H1 (cell line): ENCODE results near the gene KHDRBS2. TPM values are rescaled to one million over a fixed set of nuclear protein-coding genes. Genes with fewer than 3 reads are reported as not detected.

Experiments used
- CTCF ChIA-PET: fragments of 300-600 bp; sonication (Branson Sonifier 250); formaldehyde crosslinking; loops from one replicate; lab custom pipeline; 2021; ENCODE audit not compliant: partially characterized antibody; lab: Charles Lee
- POLR2A ChIA-PET: fragments of 300-600 bp; sonication (Branson Sonifier 250); formaldehyde crosslinking; loops from one replicate; lab custom pipeline; 2021; ENCODE audit warnings: inconsistent platforms; ENCODE audit not compliant: partially characterized antibody; lab: Charles Lee
- DNase-seq, 2 experiments: peaks; one replicate each; pipeline versions ENCODE4 v3.0.0 to v3.0.0-alpha.2; 2010 to 2022; ENCODE audit warnings: low spot score in 2 of 2, low read depth in 1 of 2, mixed read lengths in 1 of 2
- FAIRE-seq: peaks from 2 replicates; lab custom pipeline; 2011; peaks lifted over from hg19 to GRCh38; lab: Jason Lieb, UNC
- H2AFZ ChIP-seq: 2 replicates; pipeline ENCODE4 v1.8.1; 2012; ENCODE audit warnings: low read length, inconsistent platforms
- H2AK5ac ChIP-seq: 2 replicates; pipeline ENCODE4 v1.6.1; 2013; ENCODE audit warnings: low read depth, low read length
- H2BK120ac ChIP-seq: replicated peaks from 2 replicates; pipeline ENCODE3; 2013; ENCODE audit warnings: low read depth, low read length, inconsistent platforms
- H2BK12ac ChIP-seq: 2 replicates; pipeline ENCODE4 v1.6.1; 2013; ENCODE audit warnings: low read depth, low read length
- H2BK15ac ChIP-seq: 2 replicates; pipeline ENCODE4 v1.6.1; 2013; ENCODE audit warnings: low read length
- H2BK20ac ChIP-seq: 2 replicates; pipeline ENCODE4 v1.6.1; 2013; ENCODE audit warnings: low read length
- H2BK5ac ChIP-seq: 2 replicates; pipeline ENCODE4 v1.6.1; 2013; ENCODE audit warnings: low read depth, low read length
- H3K14ac ChIP-seq: 2 replicates; pipeline ENCODE4 v1.6.1; 2013; ENCODE audit warnings: inconsistent platforms; ENCODE audit not compliant: insufficient read length
- H3K18ac ChIP-seq: 2 replicates; pipeline ENCODE4 v1.6.1; 2013; ENCODE audit warnings: low read length; ENCODE audit errors: extremely low read depth
- H3K23ac ChIP-seq: 2 replicates; pipeline ENCODE4 v1.6.1; 2013; ENCODE audit warnings: inconsistent platforms; ENCODE audit not compliant: insufficient read length
- H3K23me2 ChIP-seq: 2 replicates; pipeline ENCODE4 v1.6.1; 2013; ENCODE audit warnings: low read depth, low read length
- H3K27ac ChIP-seq: 2 replicates; pipeline ENCODE4 v1.6.1; 2011; ENCODE audit warnings: low read depth, low read length, inconsistent platforms
- H3K27me3 ChIP-seq, 4 experiments: replicated peaks in 1 of 4; 1 replicate in 1 of 4; 2 replicates in 3 of 4; pipeline versions ENCODE4 v1.6.1 to v1.8.1; 2011 to 2013; ENCODE audit warnings: low read length in 3 of 4, mild to moderate bottlenecking in 3 of 4, inconsistent platforms in 2 of 4, mixed read lengths in 2 of 4, moderate library complexity in 1 of 4; ENCODE audit not compliant: control insufficient read depth in 3 of 4, insufficient read depth in 3 of 4; ENCODE audit errors: extremely low read depth in 1 of 4
- H3K36me3 ChIP-seq, 4 experiments: 2 replicates each; pipeline versions ENCODE4 v1.6.1 to v1.8.1; 2011 to 2013; ENCODE audit warnings: mild to moderate bottlenecking in 4 of 4, low read length in 3 of 4, moderate library complexity in 2 of 4, control low read depth in 1 of 4, inconsistent platforms in 1 of 4; ENCODE audit not compliant: insufficient read depth in 4 of 4, control insufficient read depth in 2 of 4
- H3K4ac ChIP-seq: replicated peaks from 2 replicates; pipeline ENCODE3; 2013; ENCODE audit warnings: low read length, low read depth, mixed read lengths, inconsistent platforms; ENCODE audit not compliant: insufficient read length
- H3K4me1 ChIP-seq, 4 experiments: replicated peaks in 1 of 4; 1 replicate in 1 of 4; 2 replicates in 3 of 4; pipeline versions ENCODE4 v1.6.1 to v1.8.1; 2011 to 2013; ENCODE audit warnings: low read length in 3 of 4, inconsistent platforms in 2 of 4, mixed read lengths in 1 of 4; ENCODE audit not compliant: insufficient read depth in 4 of 4, control insufficient read depth in 3 of 4
- H3K4me2 ChIP-seq, 2 experiments: 2 replicates each; pipeline versions ENCODE4 v1.6.1 to v1.8.1; 2011 to 2013; ENCODE audit warnings: low read depth in 2 of 2, low read length in 2 of 2, control low read depth in 1 of 2, inconsistent platforms in 1 of 2, mild to moderate bottlenecking in 1 of 2; ENCODE audit not compliant: insufficient read depth in 1 of 2
- H3K4me3 ChIP-seq, 4 experiments: fragments of 200-600, 300-600 bp in 1 of 4; sonication (generic), shearing (Covaris generic), sonication (Bioruptor Twin) in 1 of 4; 2 replicates each; pipeline versions ENCODE4 v1.5.1 to v1.8.1; 2011 to 2016; ENCODE audit warnings: low read length in 4 of 4, low read depth in 3 of 4, control low read depth in 2 of 4, inconsistent platforms in 2 of 4, mild to moderate bottlenecking in 2 of 4, mixed read lengths in 1 of 4, moderate library complexity in 1 of 4; ENCODE audit not compliant: insufficient read depth in 2 of 4; ENCODE audit errors: extremely low read depth in 1 of 4
- H3K56ac ChIP-seq: replicated peaks from 2 replicates; pipeline ENCODE3; 2013; ENCODE audit warnings: low read depth, mild to moderate bottlenecking, mixed read lengths, low read length, inconsistent platforms; ENCODE audit not compliant: insufficient read length
- H3K79me1 ChIP-seq: 2 replicates; pipeline ENCODE4 v1.6.1; 2013; ENCODE audit warnings: low read depth, low read length, control low read depth
- H3K79me2 ChIP-seq, 2 experiments: 2 replicates each; pipeline versions ENCODE4 v1.6.1 to v1.8.1; 2012 to 2013; ENCODE audit warnings: low read length in 2 of 2, mild to moderate bottlenecking in 2 of 2, inconsistent platforms in 1 of 2; ENCODE audit not compliant: insufficient read depth in 2 of 2, control insufficient read depth in 1 of 2
- H3K9ac ChIP-seq, 4 experiments: replicated peaks in 1 of 4; 1 replicate in 1 of 4; 2 replicates in 3 of 4; pipeline versions ENCODE4 v1.6.1 to v1.8.1; 2011 to 2013; ENCODE audit warnings: low read depth in 3 of 4, low read length in 3 of 4, control low read depth in 2 of 4, mild to moderate bottlenecking in 2 of 4, moderate library complexity in 2 of 4, inconsistent platforms in 1 of 4; ENCODE audit errors: extremely low read depth in 1 of 4
- H3K9me3 ChIP-seq, 2 experiments: 2 replicates each; pipeline versions ENCODE4 v1.6.1 to v1.8.1; 2012 to 2013; ENCODE audit warnings: mild to moderate bottlenecking in 2 of 2, moderate library complexity in 2 of 2, control low read depth in 1 of 2, inconsistent platforms in 1 of 2, low read depth in 1 of 2, low read length in 1 of 2, mixed read lengths in 1 of 2; ENCODE audit not compliant: insufficient read depth in 2 of 2
- H4K20me1 ChIP-seq, 2 experiments: replicated peaks in 1 of 2; 2 replicates each; pipeline versions ENCODE3 to v1.8.1; 2011 to 2013; ENCODE audit warnings: inconsistent platforms in 2 of 2, low read length in 2 of 2, mild to moderate bottlenecking in 1 of 2; ENCODE audit not compliant: insufficient read depth in 2 of 2, control insufficient read depth in 1 of 2
- H4K5ac ChIP-seq: 2 replicates; pipeline ENCODE4 v1.6.1; 2013; ENCODE audit warnings: low read length, low read depth, mixed read lengths, inconsistent platforms; ENCODE audit not compliant: insufficient read length
- H4K8ac ChIP-seq: 2 replicates; pipeline ENCODE4 v1.8.0; 2013; ENCODE audit warnings: mild to moderate bottlenecking, moderate library complexity, low read length, inconsistent platforms; ENCODE audit not compliant: insufficient read depth; ENCODE audit errors: extremely low read depth
- H4K91ac ChIP-seq: replicated peaks from 2 replicates; pipeline ENCODE3; 2013; ENCODE audit warnings: low read length, mixed read lengths, inconsistent platforms; ENCODE audit not compliant: insufficient read length
- ASH2L ChIP-seq: fragments of 200-600, 300-600 bp; sonication (generic); IDR thresholded peaks from one replicate; pipeline ENCODE4 v1.7.1; 2017; ENCODE audit warnings: low read length
- CBX5 ChIP-seq: fragments of 300-800, 300-1000 bp; sonication (generic); IDR thresholded peaks from 2 replicates; pipeline ENCODE4 v1.7.1; 2016; ENCODE audit warnings: antibody characterized with exemption, low read length, low read depth
- CREB1 ChIP-seq: IDR thresholded peaks from 2 replicates; pipeline ENCODE4 v1.6.1; 2012; ENCODE audit warnings: inconsistent platforms
- HDAC2 ChIP-seq, 2 experiments: fragments of 300-600 bp in 1 of 2; sonication (generic) in 1 of 2; IDR thresholded peaks; 2 replicates each; pipeline ENCODE4 v1.6.1; 2011 to 2012; ENCODE audit warnings: low read depth in 2 of 2, low read length in 2 of 2, mild to moderate bottlenecking in 2 of 2, moderate library complexity in 2 of 2, borderline replicate concordance in 1 of 2, inconsistent platforms in 1 of 2
- HDAC6 ChIP-seq: IDR thresholded peaks from one replicate; pipeline ENCODE4 v1.7.1; 2012; ENCODE audit warnings: low read depth, mild to moderate bottlenecking, inconsistent platforms, low read length, moderate library complexity
- KDM5A ChIP-seq: fragments of 200-600 bp; IDR thresholded peaks from 2 replicates; pipeline ENCODE4 v1.7.1; 2012; ENCODE audit warnings: mild to moderate bottlenecking, low read length, inconsistent platforms, mixed read lengths
- MAFK ChIP-seq: IDR thresholded peaks from 2 replicates; pipeline ENCODE4 v1.6.1; 2012; ENCODE audit warnings: low read depth, mild to moderate bottlenecking, improper control_type of control experiment, low read length
- MAX ChIP-seq: IDR thresholded peaks from 2 replicates; pipeline ENCODE4 v1.6.1; 2012; ENCODE audit warnings: inconsistent platforms
- NANOG ChIP-seq: IDR thresholded peaks from 2 replicates; pipeline ENCODE4 v1.6.1; 2011; ENCODE audit warnings: low read length, low read depth, mild to moderate bottlenecking, inconsistent platforms; ENCODE audit not compliant: insufficient read depth, poor library complexity, severe bottlenecking
- PHF8 ChIP-seq: fragments of 200-600 bp; sonication (generic); conservative IDR thresholded peaks from 2 replicates; pipeline ENCODE4 v1.7.1; 2012; ENCODE audit warnings: low read depth, mild to moderate bottlenecking, inconsistent platforms, low read length, moderate library complexity
- POLR2AphosphoS5 ChIP-seq: IDR thresholded peaks from 2 replicates; pipeline ENCODE4 v1.6.1; 2011; ENCODE audit warnings: low read depth, low read length
- SAP30 ChIP-seq: fragments of 300-600 bp; sonication (generic); IDR thresholded peaks from 2 replicates; pipeline ENCODE4 v1.7.1; 2012; ENCODE audit warnings: low read length, moderate library complexity, mild to moderate bottlenecking, inconsistent platforms; ENCODE audit not compliant: insufficient read depth, insufficient replicate concordance
- SIRT6 ChIP-seq: IDR thresholded peaks from one replicate; pipeline ENCODE4 v1.7.1; 2012; ENCODE audit warnings: low read length, inconsistent platforms
- SP4 ChIP-seq: IDR thresholded peaks from 2 replicates; pipeline ENCODE4 v1.6.1; 2012; ENCODE audit warnings: low read length, inconsistent platforms
- YY1 ChIP-seq: IDR thresholded peaks from 2 replicates; pipeline ENCODE4 v1.6.1; 2011; ENCODE audit warnings: low read depth, mild to moderate bottlenecking, low read length
- WGBS, 2 experiments: shearing (Covaris generic) in 1 of 2; methylation state at CpG; one replicate each; pipeline versions ENCODE4 v1.1.6 to v1.1.7; 2013 to 2015; ENCODE audit warnings: low lambda C conversion rate in 2 of 2, mixed read lengths in 2 of 2, inconsistent platforms in 1 of 2, low coverage in 1 of 2, missing lambda C conversion rate in 1 of 2; ENCODE audit not compliant: insufficient replicate concordance in 2 of 2, insufficient coverage in 1 of 2, insufficient read length in 1 of 2; ENCODE audit errors: extremely low coverage in 1 of 2, missing lambda C conversion rate in 1 of 2; 5-methylcytosine and 5-hydroxymethylcytosine counted together
- polyA plus RNA-seq, 7 experiments: library from polyadenylated mRNA; depleted of rRNA in 3 of 7; stranded (reverse) in 5 of 7; unstranded in 2 of 7; fragments of >200 nt in 5 of 7; fragments of 200-250 nt in 2 of 7; gene quantifications; 1 replicate in 5 of 7; 2 replicates in 1 of 7; 4 replicates in 1 of 7; pipeline versions ENCODE4 v1.2.1 to v1.2.3, GENCODE V29; 2011 to 2013; ENCODE audit warnings: missing spikeins in 2 of 7, mixed read lengths in 2 of 7
- total RNA-seq: library from RNA; stranded (reverse); fragmentation: NEBNext Ultra II Directional; extraction: Animal tissue kit (Norgen Biotek cat#: 25700); gene quantifications from 2 replicates; pipeline ENCODE4 v1.2.1, GENCODE V29; 2021

The KHDRBS2 gene
- total and polyA plus RNA-seq, 2 of the 8 experiments (the other 6 are each of a cell fraction or from before 2014, with no cell fraction given), result 5.2 to 7.7 TPM

GRCh38 chr6:61959196-61959595 is 326.8 kb downstream of the KHDRBS2 start:
- Histone ChIP-seq H3K4me3 (no peak overlapping the region), H3K27ac (no peak overlapping the region), H3K14ac (no peak overlapping the region), H3K27me3 (no peaks in the 10 kb centered on the region), H3K18ac (no peak overlapping the region), H3K4me2 (no peak overlapping the region), H3K4ac (no peak overlapping the region), H2BK20ac (no peak overlapping the region), H2BK5ac (no peak overlapping the region), H3K79me2 (no peaks in the 10 kb centered on the region), H3K23ac (no peak overlapping the region), H2BK120ac (no peak overlapping the region), H4K91ac (no peak overlapping the region), H3K23me2 (no peaks in the 10 kb centered on the region; the same call in 1 of the 2 replicates), H3K9ac (no peak overlapping the region), H3K79me1 (no peaks in the 10 kb centered on the region), H4K20me1 (no peaks in the 10 kb centered on the region), H2BK15ac (no peak overlapping the region), H2BK12ac (no peak overlapping the region), H2AK5ac (no peak overlapping the region), H3K9me3 (peaks cover 7 to 15% of the 10 kb centered on the region in 2 experiments; a peak in 3 of 4 replicates), H2AFZ (no peak overlapping the region), H3K36me3 (no peaks in the 10 kb centered on the region; a peak in 1 of 8 replicates), H3K4me1 (peaks cover 0 to 6% (median 0%) of the 10 kb centered on the region in 4 experiments; a peak in 1 of 7 replicates), H3K56ac (no peak overlapping the region), H4K5ac (no peak overlapping the region), H4K8ac (no peak overlapping the region)
- DNase-seq (no peak), FAIRE-seq (no peak)
- POLR2A ChIA-PET, result no interaction called here
- CTCF ChIA-PET, result interaction anchor here (0.8 kb wide), 1 partner anchor 9 kb away, joined by 3 read pairs; no protein-coding TSS in a partner anchor
- WGBS, 2 experiments, result 91% methylated on average over 2 of the region's 2 CpGs; no CpG with 5 or more reads in 1 of the 2 experiments
- TF ChIP-seq MAFK (no peak), HDAC6 (no peak), PHF8 (no peak), YY1 (no peak), CREB1 (no peak), ASH2L (no peak), POLR2AphosphoS5 (no peak), MAX (no peak), SAP30 (no peak), HDAC2 (IDR thresholded peaks at IDR 0.05; ENCODE audit: borderline replicate concordance in 1 of 2, low read depth in 2 of 2, low read length in 2 of 2) (no peak), SIRT6 (no peak), SP4 (no peak), NANOG (no peak), CBX5 (no peak), KDM5A (no peak)
